WTC11 (cell line): Measurements from ENCODE around the gene SLC44A2. TPM values are rescaled to one million over a fixed set of nuclear protein-coding genes. Genes with fewer than 3 reads are reported as not detected.
A peak's percentile ranks its signal among the peaks of the same experiment; 100 is the strongest.
"Not testable (repeated sequence)": the region's sequence is repeated elsewhere in the genome, so short reads cannot be mapped to it uniquely, and the experiment has no call there.

Experiments
- ATAC-seq: fragments of 200-7000 bp; cut with Tn5 transposase; 2 replicates; pipeline ENCODE4 v1.10.0; 2021; ENCODE audit warnings: mild to moderate bottlenecking, moderate library complexity
- CTCF ChIA-PET: fragments of 300-600 bp; sonication (Branson Sonifier 250); formaldehyde crosslinking; loops from one replicate; lab custom pipeline; 2021; ENCODE audit warnings: antibody characterized with exemption; lab: Charles Lee
- POLR2A ChIA-PET: fragments of 350-600 bp; sonication (Branson Sonifier 250); formaldehyde crosslinking; loops from one replicate; lab custom pipeline; 2021; ENCODE audit warnings: antibody characterized with exemption; lab: Charles Lee
- DNase-seq: peaks from one replicate; pipeline ENCODE4 v3.0.0; 2021; ENCODE audit warnings: low spot score
- H3K27ac Mint-ChIP-seq: 2 replicates; pipeline ENCODE4 v1.8.0; 2021; ENCODE audit warnings: mixed read lengths
- H3K27me3 Mint-ChIP-seq: 2 replicates; pipeline ENCODE4 v1.8.0; 2021; ENCODE audit warnings: low read depth, mild to moderate bottlenecking, moderate library complexity, mixed read lengths
- H3K36me3 Mint-ChIP-seq: 2 replicates; pipeline ENCODE4 v1.8.0; 2021; ENCODE audit warnings: mixed read lengths
- H3K4me1 Mint-ChIP-seq: 2 replicates; pipeline ENCODE4 v1.8.0; 2022; ENCODE audit warnings: mixed read lengths
- H3K4me3 Mint-ChIP-seq: 2 replicates; pipeline ENCODE4 v1.8.0; 2021; ENCODE audit warnings: mild to moderate bottlenecking, moderate library complexity, mixed read lengths
- H3K9me3 Mint-ChIP-seq: 2 replicates; pipeline ENCODE4 v1.8.0; 2021; ENCODE audit warnings: mixed read lengths
- CREB1 ChIP-seq: sonication (generic); formaldehyde crosslinking; IDR thresholded peaks from 2 replicates; pipeline ENCODE4 v1.8.0; 2023; ENCODE audit warnings: mild to moderate bottlenecking, missing genetic modification reagents
- CREM ChIP-seq: sonication (generic); formaldehyde crosslinking; IDR thresholded peaks from 2 replicates; pipeline ENCODE4 v1.8.1; 2022; ENCODE audit warnings: mild to moderate bottlenecking, missing genetic modification reagents, moderate library complexity
- ESRRA ChIP-seq: sonication (generic); formaldehyde crosslinking; IDR thresholded peaks from 2 replicates; pipeline ENCODE4 v1.8.1; 2022; ENCODE audit warnings: mild to moderate bottlenecking, missing genetic modification reagents, borderline replicate concordance
- ETV6 ChIP-seq: sonication (generic); formaldehyde crosslinking; IDR thresholded peaks from 2 replicates; pipeline ENCODE4 v1.8.1; 2022; ENCODE audit warnings: mild to moderate bottlenecking, missing genetic modification reagents
- FOXJ3 ChIP-seq: sonication (generic); formaldehyde crosslinking; IDR thresholded peaks from 2 replicates; pipeline ENCODE4 v1.9.0; 2021; ENCODE audit warnings: missing genetic modification reagents, mild to moderate bottlenecking, borderline replicate concordance
- FOXK1 ChIP-seq: sonication (generic); formaldehyde crosslinking; IDR thresholded peaks from 2 replicates; pipeline ENCODE4 v1.8.0; 2022; ENCODE audit warnings: mild to moderate bottlenecking, moderate library complexity, missing genetic modification reagents
- GTF2I ChIP-seq: fragments of 250-450 bp; sonication (Bioruptor Pico); conservative IDR thresholded peaks from 2 replicates; pipeline ENCODE4 v1.4.0; 2021; ENCODE audit warnings: mild to moderate bottlenecking
- IRF1 ChIP-seq: sonication (generic); formaldehyde crosslinking; IDR thresholded peaks from 2 replicates; pipeline ENCODE4 v1.8.0; 2023; ENCODE audit warnings: missing genetic modification reagents
- IRF2 ChIP-seq: sonication (generic); formaldehyde crosslinking; IDR thresholded peaks from 2 replicates; pipeline ENCODE4 v1.8.0; 2022; ENCODE audit warnings: low read depth, missing genetic modification reagents, borderline replicate concordance
- JAZF1 ChIP-seq: fragments of 250-450 bp; sonication (Bioruptor Pico); IDR thresholded peaks from 2 replicates; pipeline ENCODE4 v1.9.0; 2021; ENCODE audit warnings: moderate library complexity, mild to moderate bottlenecking, inconsistent platforms
- KAT7 ChIP-seq: sonication (generic); formaldehyde crosslinking; IDR thresholded peaks from 2 replicates; pipeline ENCODE4 v1.8.1; 2023; ENCODE audit warnings: missing genetic modification reagents, mild to moderate bottlenecking, borderline replicate concordance
- MYBL2 ChIP-seq: sonication (generic); formaldehyde crosslinking; IDR thresholded peaks from 2 replicates; pipeline ENCODE4 v1.8.1; 2023; ENCODE audit warnings: mild to moderate bottlenecking, moderate library complexity, missing genetic modification reagents
- NFE2L1 ChIP-seq: sonication (generic); formaldehyde crosslinking; IDR thresholded peaks from 2 replicates; pipeline ENCODE4 v1.8.1; 2023; ENCODE audit warnings: missing genetic modification reagents
- NFYB ChIP-seq: sonication (generic); formaldehyde crosslinking; conservative IDR thresholded peaks from 2 replicates; pipeline ENCODE4 v1.8.0; 2022; ENCODE audit warnings: low read depth, missing genetic modification reagents
- RORB ChIP-seq: fragments of 250-450 bp; sonication (Bioruptor Pico); IDR thresholded peaks from 2 replicates; pipeline ENCODE4 v1.9.0; 2021; ENCODE audit warnings: mild to moderate bottlenecking
- SMAD3 ChIP-seq: sonication (generic); formaldehyde crosslinking; IDR thresholded peaks from 2 replicates; pipeline ENCODE4 v1.8.0; 2022; ENCODE audit warnings: missing genetic modification reagents, mild to moderate bottlenecking, borderline replicate concordance
- SMAD4 ChIP-seq: sonication (generic); formaldehyde crosslinking; IDR thresholded peaks from 2 replicates; pipeline ENCODE4 v1.8.0; 2022; ENCODE audit warnings: mild to moderate bottlenecking, missing genetic modification reagents
- ZBTB21 ChIP-seq: sonication (generic); formaldehyde crosslinking; IDR thresholded peaks from 2 replicates; pipeline ENCODE4 v1.8.1; 2023; ENCODE audit warnings: mild to moderate bottlenecking, missing genetic modification reagents, borderline replicate concordance
- ZNF121 ChIP-seq: sonication (generic); formaldehyde crosslinking; IDR thresholded peaks from 2 replicates; pipeline ENCODE4 v1.8.0; 2023; ENCODE audit warnings: missing genetic modification reagents
- ZNF232 ChIP-seq: sonication (generic); formaldehyde crosslinking; IDR thresholded peaks from 2 replicates; pipeline ENCODE4 v1.8.0; 2022; ENCODE audit warnings: mild to moderate bottlenecking, missing genetic modification reagents
- ZNF263 ChIP-seq: sonication (generic); formaldehyde crosslinking; IDR thresholded peaks from 2 replicates; pipeline ENCODE4 v1.8.1; 2022; ENCODE audit warnings: low read depth, mild to moderate bottlenecking, moderate library complexity, missing genetic modification reagents
- ZNF532 ChIP-seq: fragments of 250-450 bp; sonication (Bioruptor Pico); IDR thresholded peaks from 2 replicates; pipeline ENCODE4 v1.9.0; 2021; ENCODE audit warnings: mild to moderate bottlenecking, borderline replicate concordance
- total RNA-seq: library from RNA; stranded (reverse); gene quantifications from 3 replicates; pipeline ENCODE4 v1.2.3, GENCODE V29; 2021

SLC44A2 gene
- total RNA-seq, 1 experiment from 2014 or later = 109 TPM

GRCh38 chr19:10663252-10663563 is 37.9 kb downstream of the SLC44A2 start:
- ATAC-seq, POLR2A ChIA-PET, H3K9me3 Mint-ChIP-seq, CTCF ChIA-PET, H3K4me3 Mint-ChIP-seq, DNase-seq, H3K27me3 Mint-ChIP-seq: not testable (repeated sequence)
- Mint-ChIP-seq H3K36me3 (peaks cover 36% of the 10 kb centered on the region), H3K27ac (peak overlapping the region; percentile 96; the same call in 1 of the 2 replicates), H3K4me1 (peaks cover 33% of the 10 kb centered on the region)

GRCh38 chr19:10667867-10668266 is 42.5 kb downstream of the SLC44A2 start:
- H3K27ac Mint-ChIP-seq = peak overlapping the region; percentile 72
- H3K4me1 Mint-ChIP-seq = peaks cover 10% of the 10 kb centered on the region
- ChIA-PET POLR2A (interaction anchor here (0.5 to 0.6 kb wide), 2 partner anchors 8 to 109 kb away, joined by 3 read pairs; no protein-coding TSS in a partner anchor), CTCF (interaction anchor here (0.5 to 1.5 kb wide), 2 partner anchors 32 to 194 kb away, joined by 4 read pairs; no protein-coding TSS in a partner anchor)
- no peak for TF ChIP-seq ZBTB21
- TF ChIP-seq CREB1 (CRISPR knock-in tag) = no peak
- TF ChIP-seq ZNF232 = no peak
- TF ChIP-seq IRF2 (CRISPR knock-in tag) = no peak
- TF ChIP-seq JAZF1 (CRISPR knock-in tag) = no peak
- TF ChIP-seq FOXJ3 (CRISPR knock-in tag) = no peak
- no peak for TF ChIP-seq MYBL2 (CRISPR knock-in tag)
- TF ChIP-seq RORB (CRISPR knock-in tag) = no peak
- TF ChIP-seq ZNF263 = no peak
- TF ChIP-seq FOXK1 (CRISPR knock-in tag) = no peak
- TF ChIP-seq ZNF121 (CRISPR knock-in tag) = no peak
- no peak for TF ChIP-seq SMAD3
- no peak for TF ChIP-seq SMAD4 (CRISPR knock-in tag)
- no peak for TF ChIP-seq ZNF532 (CRISPR knock-in tag)
- no peak for TF ChIP-seq ESRRA (CRISPR knock-in tag)
- H3K9me3 Mint-ChIP-seq = no peaks in the 10 kb centered on the region
- H3K36me3 Mint-ChIP-seq = peaks cover 49% of the 10 kb centered on the region
- H3K27me3 Mint-ChIP-seq = no peaks in the 10 kb centered on the region
- ATAC-seq = no peak
- DNase-seq = no peak
- no peak overlapping the region for H3K4me3 Mint-ChIP-seq

GRCh38 chr19:10669246-10669645 is 43.9 kb downstream of the SLC44A2 start:
- peaks cover 61% of the 10 kb centered on the region for H3K36me3 Mint-ChIP-seq
- ChIA-PET CTCF (interaction anchor here (1.0 kb wide), 1 partner anchor 88 kb away, joined by 3 read pairs; no protein-coding TSS in a partner anchor), POLR2A (no interaction called here)
- no peak for ATAC-seq
- DNase-seq = no peak
- H3K9me3 Mint-ChIP-seq = no peaks in the 10 kb centered on the region
- H3K27ac Mint-ChIP-seq = peak overlapping the region; percentile 86
- H3K4me1 Mint-ChIP-seq = 0 out of 2 replicates have a peak, but pooled peaks cover 4% of the 10 kb centered on the region
- no peak overlapping the region for H3K4me3 Mint-ChIP-seq
- no peaks in the 10 kb centered on the region for H3K27me3 Mint-ChIP-seq
- TF ChIP-seq IRF1 = no peak
- TF ChIP-seq KAT7 (CRISPR knock-in tag) = no peak
- TF ChIP-seq ETV6 = no peak
- TF ChIP-seq GTF2I (CRISPR knock-in tag) = no peak
- no peak for TF ChIP-seq SMAD4 (CRISPR knock-in tag)
- no peak for TF ChIP-seq NFYB (CRISPR knock-in tag)
- TF ChIP-seq NFE2L1 = no peak
- TF ChIP-seq CREM (CRISPR knock-in tag) = no peak
- no peak for TF ChIP-seq FOXJ3 (CRISPR knock-in tag)
